ENCODE results near the gene CHRDL2. TPM values are rescaled to one million over a fixed set of nuclear protein-coding genes. Genes with fewer than 3 reads are reported as not detected.

The CHRDL2 gene
- total RNA-seq, 1 donor from 2014 or later, result not detected

- Histone ChIP-seq H3K4me3 (ENCODE audit: low read depth, low read length) (no peak overlapping the region), H3K27me3 (ENCODE audit: control insufficient read depth, insufficient read depth, low read length) (no peaks in the 10 kb centered on the region), H3K36me3 (ENCODE audit: control insufficient read depth, insufficient read depth, low read length) (no peaks in the 10 kb centered on the region)
- TF ChIP-seq CTCF (IDR thresholded peaks at IDR 0.05; ENCODE audit: insufficient read depth, low read length, poor library complexity, severe bottlenecking), result no peak
- no peak for DNase-seq (ENCODE audit: low read depth)
Measured at GRCh38 chr11:74696500-74696899, 34.7 kb downstream of the CHRDL2 start.

- H3K36me3 ChIP-seq (ENCODE audit: control insufficient read depth, insufficient read depth, low read length), result no peaks in the 10 kb centered on the region
- H3K27me3 ChIP-seq (ENCODE audit: control insufficient read depth, insufficient read depth, low read length), result no peaks in the 10 kb centered on the region
- no peak for TF ChIP-seq CTCF (IDR thresholded peaks at IDR 0.05; ENCODE audit: insufficient read depth, low read length, poor library complexity, severe bottlenecking)
- no peak for DNase-seq (ENCODE audit: low read depth)
- no peak overlapping the region for H3K4me3 ChIP-seq (ENCODE audit: low read depth, low read length)
Measured at GRCh38 chr11:74695705-74696280, 35.4 kb downstream of the CHRDL2 start.

- no peak for TF ChIP-seq CTCF (IDR thresholded peaks at IDR 0.05; ENCODE audit: insufficient read depth, low read length, poor library complexity, severe bottlenecking)
- no peak overlapping the region for H3K4me3 ChIP-seq (ENCODE audit: low read depth, low read length)
- H3K27me3 ChIP-seq (ENCODE audit: control insufficient read depth, insufficient read depth, low read length), result no peaks in the 10 kb centered on the region
- H3K36me3 ChIP-seq (ENCODE audit: control insufficient read depth, insufficient read depth, low read length), result no peaks in the 10 kb centered on the region
- no peak for DNase-seq (ENCODE audit: low read depth)
Measured at GRCh38 chr11:74694136-74694930, 36.9 kb downstream of the CHRDL2 start.

- no peak for TF ChIP-seq CTCF (IDR thresholded peaks at IDR 0.05; ENCODE audit: insufficient read depth, low read length, poor library complexity, severe bottlenecking)
- H3K4me3 ChIP-seq (ENCODE audit: low read depth, low read length), result no peak overlapping the region
- no peaks in the 10 kb centered on the region for H3K27me3 ChIP-seq (ENCODE audit: control insufficient read depth, insufficient read depth, low read length)
- no peak for DNase-seq (ENCODE audit: low read depth)
- H3K36me3 ChIP-seq (ENCODE audit: control insufficient read depth, insufficient read depth, low read length), result no peaks in the 10 kb centered on the region
Measured at GRCh38 chr11:74693531-74693930, 37.7 kb downstream of the CHRDL2 start.

- no peak overlapping the region for H3K4me3 ChIP-seq (ENCODE audit: low read depth, low read length)
- TF ChIP-seq CTCF (IDR thresholded peaks at IDR 0.05; ENCODE audit: insufficient read depth, low read length, poor library complexity, severe bottlenecking), result no peak
- H3K27me3 ChIP-seq (ENCODE audit: control insufficient read depth, insufficient read depth, low read length), result no peaks in the 10 kb centered on the region
- DNase-seq (ENCODE audit: low read depth), result no peak
- no peaks in the 10 kb centered on the region for H3K36me3 ChIP-seq (ENCODE audit: control insufficient read depth, insufficient read depth, low read length)
Measured at GRCh38 chr11:74691755-74692154, 39.5 kb downstream of the CHRDL2 start.

Data from kidney epithelial cell (primary cell).